GOT3 (cell line): Measurements from ENCODE around the gene KLF13.
"Not testable (repeated sequence)": the region's sequence is repeated elsewhere in the genome, so short reads cannot be mapped to it uniquely, and the experiment has no call there.

Experiments
- DNase-seq: peaks from one replicate; lab custom pipeline; 2025; ENCODE audit warnings: mixed read lengths; lab: John Stamatoyannopoulos, UW

KLF13 gene

DNA sequence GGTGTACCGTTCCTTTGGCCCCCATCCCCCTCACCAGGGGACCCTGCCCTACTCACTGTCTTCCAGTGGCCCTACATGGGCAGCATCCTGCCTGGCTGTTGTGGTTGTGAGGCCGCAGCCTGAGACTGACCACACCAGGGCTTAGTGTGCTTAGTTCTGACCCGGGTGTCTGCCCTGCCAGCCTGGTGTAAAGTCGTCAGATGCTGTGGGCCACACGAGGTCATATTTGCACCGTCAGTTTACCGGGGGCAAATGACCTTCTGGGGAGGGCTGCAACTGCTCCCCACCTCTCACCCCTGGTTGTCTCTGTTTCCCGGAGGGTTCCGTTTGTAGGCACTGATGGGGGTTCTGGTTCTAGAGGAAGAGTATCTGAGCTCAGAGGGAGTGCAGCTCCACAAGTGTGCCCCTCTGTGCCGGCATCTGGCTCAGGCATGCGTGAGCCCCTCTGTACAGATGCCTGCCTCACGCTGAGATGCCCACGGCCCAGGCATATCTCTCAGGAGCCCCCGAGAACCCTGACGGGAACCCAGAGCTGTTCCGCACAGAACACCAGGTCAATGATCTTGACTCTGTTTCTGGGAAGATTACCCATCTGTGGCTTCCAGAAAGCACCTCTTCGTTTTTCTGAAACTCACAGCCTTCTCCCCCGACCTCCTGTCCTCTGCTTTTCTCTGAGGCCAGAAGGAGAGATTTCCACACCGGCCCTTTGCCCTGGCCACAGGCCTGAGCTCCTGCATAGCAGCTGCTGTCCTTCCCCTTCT is 19.2 kb downstream of the KLF13 start:
- DNase-seq, result no peak

DNA sequence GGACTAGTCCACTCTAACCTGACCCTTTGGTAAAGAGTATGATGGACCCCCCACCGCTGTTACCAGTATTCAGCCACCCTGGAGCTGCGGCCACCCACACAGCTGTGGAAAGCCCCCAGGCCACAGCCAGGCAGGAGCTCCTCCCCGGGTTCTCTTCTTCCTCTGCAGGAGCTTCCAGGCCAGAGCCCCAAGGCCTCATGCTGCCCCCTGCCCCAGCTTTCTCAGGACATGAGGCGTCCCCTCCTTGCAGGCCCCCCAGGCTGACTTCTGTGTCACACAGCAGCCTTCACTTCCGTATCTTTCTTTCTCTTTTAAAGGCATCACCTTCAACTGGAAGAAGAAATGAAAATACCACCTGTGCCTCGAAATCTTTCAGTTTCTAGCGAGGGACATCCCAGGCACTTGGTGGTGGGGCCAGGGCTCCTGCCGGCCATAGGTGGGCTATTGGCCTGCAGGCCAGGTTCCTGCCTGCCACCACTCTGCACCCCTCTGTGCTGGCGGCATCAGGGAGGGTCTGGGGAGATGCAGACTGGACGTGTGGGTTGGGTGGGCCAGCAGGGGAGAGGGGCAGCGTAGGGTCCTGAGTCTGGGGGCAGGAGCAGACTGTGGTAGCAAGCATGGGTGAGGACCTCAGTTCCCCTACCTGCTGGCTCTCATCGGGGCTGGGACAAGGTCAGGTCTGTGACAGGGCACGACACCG is 19.9 kb downstream of the KLF13 start:
- no peak for DNase-seq

DNA sequence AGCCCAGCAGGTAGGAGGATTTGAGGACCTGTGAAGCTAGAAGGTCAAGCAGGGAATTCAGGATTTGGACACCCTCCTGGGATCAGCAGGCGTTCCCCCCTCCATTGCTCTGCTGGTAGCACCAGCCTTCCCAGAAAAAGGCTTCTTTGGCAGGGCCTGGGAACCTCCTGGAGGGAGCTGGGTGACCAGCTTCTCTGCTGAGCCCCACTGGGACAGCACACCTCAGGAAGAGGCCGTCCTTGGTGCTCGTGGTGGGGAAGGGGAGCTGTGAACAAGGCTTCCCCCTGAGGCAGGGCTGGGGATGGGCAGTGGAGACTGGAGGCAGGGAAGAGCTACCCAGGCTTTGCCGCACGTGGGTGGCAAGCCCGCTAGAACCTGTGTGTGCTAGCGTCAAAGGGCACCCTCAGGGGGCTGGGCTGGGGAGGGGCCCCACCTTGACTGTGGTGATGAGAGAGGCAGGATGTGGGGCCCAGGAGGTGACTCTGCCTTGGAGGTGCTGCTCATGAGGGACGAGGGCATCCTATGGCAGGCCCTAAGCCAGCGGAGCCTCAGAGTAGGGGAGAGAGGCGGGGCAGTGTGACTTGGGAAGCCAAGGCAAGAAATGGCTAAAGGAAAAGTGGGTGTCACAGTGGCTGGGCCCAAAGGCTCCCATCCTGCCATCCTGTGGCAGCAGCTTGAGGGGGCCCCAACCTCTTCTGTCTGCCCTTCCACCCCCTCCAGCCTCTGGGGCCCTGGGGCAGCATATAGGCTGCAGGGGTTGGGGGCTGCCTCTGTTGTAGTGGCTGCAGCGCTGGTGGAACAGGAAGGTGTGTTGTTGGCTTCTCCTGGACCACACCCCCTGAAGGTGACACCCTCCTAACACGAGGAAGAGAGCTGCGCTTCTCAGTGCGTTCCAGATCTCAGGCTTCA is 20.7 kb downstream of the KLF13 start:
- no peak for DNase-seq

DNA sequence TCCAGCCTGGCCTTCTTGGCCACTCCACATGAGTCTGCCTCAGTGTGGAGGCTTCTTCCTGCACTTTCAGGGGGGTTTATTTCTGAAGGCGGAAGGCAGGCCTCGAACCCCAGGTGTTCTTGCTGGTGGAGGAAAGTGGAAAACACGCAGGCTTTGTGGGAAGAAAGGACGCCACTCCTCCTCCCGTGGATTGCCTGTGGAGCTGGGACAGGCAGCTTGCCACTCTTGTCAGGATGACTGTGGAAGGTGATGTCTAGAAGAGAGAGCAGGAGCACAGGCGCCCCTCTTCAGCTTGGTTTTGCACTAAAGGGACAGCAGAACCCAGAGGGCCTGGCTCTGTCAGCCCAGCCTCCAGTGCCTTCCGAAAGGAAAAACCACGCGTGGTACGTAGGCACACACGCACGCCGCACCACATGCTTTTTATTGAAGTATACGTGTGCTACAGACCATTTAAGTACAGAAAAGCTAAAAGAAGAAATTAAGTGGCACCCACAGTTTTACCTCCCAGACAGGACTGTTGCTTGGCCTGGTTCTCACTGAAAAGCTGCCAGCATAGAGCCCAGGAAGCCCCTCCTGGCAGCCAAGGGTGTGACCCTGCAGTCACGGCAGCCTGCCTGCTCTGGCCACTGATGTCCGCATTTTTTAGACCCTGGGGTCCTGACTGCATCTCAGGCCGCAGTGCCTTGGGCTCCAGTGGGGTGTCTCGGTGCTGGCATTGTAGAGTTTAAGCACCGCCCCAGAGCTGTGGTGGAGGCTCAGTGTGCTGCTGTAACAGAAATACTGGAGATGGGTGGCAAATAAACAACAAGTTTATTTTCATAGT is 21.6 kb downstream of the KLF13 start:
- DNase-seq, result no peak

DNA sequence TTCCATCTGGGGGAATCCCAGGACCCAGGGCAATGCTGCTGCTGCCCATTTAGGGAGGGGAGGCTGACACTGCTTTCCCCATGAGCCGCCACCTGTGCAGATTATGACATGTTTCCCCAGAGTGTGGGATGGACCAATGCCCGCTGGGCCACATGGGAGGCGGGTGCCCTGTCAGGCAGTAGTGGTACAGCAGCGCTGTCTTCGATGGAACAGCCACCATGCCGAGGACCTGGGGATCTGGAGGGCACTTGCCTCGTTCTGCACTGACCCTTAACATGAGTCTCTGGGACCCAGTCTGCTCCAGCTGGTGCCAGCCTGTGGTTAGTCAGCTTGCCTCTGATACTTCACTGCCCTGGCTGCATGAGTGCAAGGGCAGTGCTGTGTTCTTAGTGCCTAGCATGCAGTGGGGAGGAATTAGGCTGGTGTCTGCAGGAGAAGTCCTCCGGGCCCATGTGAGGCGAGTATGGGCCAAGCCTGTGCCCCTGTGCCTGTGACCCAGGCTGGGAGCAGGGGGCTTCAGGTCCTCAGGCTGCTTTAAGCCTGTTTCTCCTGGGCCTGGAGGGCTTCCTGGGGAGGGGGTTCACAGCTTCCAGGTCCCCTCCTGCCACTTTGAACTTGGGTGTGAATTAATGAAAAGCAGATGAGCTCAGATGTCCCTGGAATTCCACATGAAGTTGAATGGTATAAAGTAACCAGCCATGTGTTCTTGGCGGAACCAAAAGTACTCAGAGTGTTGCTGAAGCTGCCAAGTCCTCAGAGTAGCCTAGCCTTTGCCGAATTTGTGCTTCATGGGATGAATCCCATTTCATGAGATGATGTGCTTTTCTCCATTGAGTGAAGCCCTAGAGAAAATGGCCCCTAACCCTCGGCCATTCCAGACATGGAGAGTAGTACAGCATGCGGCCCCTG is 22.9 kb downstream of the KLF13 start:
- no peak for DNase-seq

DNA sequence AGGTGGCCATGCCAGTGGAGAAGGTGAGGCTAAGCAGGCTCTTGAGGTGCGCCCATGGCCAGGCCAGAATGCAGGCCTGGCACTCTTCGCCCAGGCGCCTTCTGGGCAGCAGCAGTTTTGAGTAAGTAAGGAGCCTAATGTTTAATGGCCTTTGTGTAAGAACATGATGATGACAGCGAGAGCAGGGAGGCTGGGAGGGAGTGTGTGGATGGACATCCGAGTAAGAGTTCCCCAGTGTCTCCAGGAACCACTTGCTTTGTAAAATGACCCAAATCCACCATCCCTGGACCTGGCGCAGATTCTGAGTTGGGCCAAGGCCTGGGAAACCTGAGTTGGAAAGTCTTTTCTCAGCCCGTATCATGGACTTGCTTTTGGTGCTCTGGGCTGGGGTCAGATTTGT is 24.1 kb downstream of the KLF13 start:
- no peak for DNase-seq

DNA sequence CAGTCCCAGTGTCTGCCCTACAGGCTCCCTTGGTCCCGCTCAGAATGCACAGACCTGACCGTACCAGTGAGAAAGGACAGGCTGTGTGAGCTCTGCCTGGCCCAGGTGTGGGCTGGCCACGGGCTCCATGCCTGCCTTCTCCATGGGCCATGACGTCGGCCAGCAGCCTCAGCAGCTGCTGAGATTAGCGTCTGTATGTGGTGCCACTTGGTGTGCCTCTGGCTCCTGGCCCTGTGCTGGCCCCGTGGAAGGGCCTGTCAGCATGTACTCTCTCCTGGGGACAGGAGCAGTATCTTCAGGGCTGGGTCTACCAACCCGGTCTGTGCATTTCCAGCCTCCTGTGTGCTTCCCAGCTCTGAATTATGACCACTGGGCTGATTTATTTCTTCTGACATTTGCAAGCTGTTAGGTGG is 25.7 kb downstream of the KLF13 start:
- DNase-seq, result no peak

DNA sequence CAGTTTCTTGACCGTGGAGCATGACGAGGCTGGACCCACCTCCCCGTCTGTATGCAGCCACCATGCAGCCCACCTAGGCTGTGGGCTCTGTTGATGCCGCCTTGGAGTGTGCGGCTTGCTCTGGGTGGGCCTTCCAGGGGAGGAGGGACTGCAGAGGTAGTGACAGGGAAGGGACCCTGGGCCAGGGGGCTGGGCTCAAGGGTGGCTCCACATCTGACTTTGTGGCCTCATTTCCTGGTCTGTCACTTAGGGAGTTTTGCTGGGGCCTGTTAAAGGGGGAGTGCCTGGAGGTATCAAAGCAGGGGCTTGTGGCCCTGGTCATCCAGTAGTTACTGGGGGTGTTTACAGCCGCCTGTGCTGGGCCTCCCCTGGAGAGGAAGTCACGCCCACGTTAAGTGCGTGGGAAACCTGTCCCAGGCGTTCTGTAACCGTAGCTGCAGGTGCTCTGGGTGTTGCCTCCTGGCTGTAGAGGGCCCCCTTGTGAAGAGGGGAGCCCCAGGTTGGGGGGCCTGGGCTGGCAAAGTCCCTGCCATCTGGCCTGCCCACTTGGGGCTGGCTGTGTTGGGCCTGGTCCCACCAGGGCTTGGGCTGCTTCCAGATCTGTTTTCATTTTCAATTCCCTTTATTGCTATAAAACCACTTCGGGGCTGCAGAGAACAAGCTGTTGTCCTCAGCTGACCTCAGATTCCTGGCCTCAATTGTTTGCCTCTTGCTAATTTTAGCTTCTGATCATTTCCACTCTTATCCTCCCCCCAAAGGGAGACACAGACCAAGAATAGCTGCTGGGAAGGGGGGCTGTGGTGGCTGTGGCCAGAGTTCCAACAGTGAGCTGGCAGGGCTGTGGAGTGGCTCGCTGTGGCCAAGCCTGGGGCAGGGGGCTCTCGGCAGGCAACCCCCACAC is 26.5 kb downstream of the KLF13 start:
- DNase-seq, result no peak

DNA sequence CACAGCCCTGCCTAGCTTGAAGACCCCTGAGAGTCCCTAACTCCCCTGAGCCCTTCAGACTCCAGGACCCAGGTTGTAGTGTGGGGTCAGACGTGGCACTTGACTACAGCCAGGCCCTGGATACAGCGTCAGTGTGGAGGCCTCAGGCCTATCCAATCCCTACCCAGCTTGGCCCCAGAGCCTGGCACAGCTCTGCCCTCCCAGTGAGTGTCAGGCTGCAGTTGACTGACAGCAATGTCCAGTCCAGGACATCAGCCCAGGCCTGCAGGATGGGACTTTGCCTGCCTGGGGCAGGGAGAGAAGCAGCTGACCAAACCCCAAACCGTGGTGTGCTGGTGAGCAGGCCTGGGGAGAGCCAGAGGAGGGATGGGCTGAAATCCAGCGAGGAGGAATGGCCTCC is 27.3 kb downstream of the KLF13 start:
- DNase-seq, result no peak

DNA sequence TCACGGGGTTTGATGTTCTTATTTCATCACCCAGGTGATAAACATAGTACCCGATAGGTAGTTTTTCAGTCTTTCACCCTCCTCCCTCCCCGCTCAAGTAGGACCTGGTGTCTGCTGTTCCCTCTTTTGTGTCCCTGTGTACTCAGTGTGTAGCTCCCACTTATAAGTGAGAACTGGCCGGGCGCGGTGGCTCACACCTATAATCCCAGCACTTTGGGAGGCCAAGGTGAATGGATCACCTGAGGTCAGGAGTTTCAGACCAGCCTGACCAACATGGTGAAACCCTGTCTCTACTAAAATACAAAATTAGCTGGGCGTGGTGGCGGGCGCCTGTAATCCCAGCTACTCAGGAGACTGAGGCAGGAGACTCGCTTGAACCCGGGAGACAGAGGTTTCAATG is 29.5 kb downstream of the KLF13 start:
- not testable (repeated sequence) for DNase-seq

DNA sequence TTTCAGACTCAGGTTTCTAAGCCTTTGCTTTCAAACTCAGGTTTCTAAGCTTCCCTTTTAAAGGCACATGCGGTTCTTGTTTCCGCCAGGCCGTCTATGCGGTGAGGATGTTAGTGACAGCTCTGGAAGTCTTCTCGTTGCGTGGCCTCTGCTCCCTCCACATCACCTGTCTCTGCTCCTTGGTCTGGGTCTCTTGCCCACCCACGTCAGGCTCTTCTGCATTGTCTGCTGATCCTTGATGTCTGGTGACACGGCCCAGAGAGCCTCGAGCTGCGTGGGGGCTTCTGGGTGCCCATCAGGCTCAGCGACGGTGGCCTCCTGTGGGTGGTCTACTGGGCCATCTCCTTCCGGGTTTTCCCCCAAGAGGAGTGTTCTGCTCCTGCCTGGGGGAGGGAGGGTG is 30.5 kb downstream of the KLF13 start:
- no peak for DNase-seq

DNA sequence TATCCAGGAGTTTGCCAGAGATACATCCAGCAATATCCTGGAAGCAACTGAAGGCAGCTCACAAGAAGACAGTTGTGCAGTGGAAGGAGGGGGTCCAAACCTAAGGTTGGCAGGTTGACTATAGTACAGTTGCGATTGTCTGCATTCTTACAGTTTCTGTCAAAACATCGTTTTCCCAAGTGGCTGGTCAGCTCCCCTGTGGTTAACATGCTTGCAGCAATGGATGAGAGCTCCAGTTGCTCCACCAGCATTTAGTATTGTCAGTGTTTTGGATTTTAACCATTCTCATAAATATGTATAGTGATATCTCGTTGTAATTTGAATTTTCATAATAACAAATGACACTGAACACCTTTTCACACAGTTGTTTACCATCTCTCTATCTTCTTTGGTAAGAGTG is 31.5 kb downstream of the KLF13 start:
- no peak for DNase-seq

DNA sequence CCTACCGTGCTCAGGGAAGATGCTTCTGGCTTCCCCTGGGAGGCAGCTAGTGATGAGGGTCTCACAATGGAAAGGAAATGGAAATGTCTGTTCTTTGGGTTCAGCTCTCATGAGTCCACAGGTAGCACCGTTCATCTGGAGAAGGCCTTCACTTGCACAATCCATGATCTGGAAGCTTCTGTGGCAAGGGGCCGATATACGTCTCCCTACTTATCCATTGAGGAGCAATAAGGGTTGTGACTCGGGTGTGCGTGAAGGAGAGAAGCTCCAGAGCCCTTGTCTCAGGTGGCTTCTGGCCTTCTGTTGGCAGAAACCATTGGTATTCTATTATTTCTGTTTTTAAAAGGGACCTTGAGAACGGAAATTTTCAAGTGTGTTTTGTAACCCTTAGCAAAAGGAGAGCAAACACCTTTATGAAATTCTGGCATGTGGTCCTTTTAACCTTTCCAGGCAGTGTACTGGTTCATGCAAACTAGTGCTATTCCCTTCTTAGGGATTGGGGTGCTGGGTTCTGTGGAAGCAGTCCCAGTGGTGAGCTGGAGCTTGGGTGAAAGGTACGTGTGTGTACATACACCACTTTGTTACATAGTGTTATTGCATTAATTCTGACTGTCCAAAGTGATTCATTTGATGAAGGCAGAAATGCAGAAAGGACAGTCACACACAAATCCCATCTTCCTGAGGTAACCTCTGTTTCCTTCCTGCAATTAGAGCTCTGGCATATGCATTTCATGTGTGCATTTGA is 32.5 kb downstream of the KLF13 start:
- no peak for DNase-seq

DNA sequence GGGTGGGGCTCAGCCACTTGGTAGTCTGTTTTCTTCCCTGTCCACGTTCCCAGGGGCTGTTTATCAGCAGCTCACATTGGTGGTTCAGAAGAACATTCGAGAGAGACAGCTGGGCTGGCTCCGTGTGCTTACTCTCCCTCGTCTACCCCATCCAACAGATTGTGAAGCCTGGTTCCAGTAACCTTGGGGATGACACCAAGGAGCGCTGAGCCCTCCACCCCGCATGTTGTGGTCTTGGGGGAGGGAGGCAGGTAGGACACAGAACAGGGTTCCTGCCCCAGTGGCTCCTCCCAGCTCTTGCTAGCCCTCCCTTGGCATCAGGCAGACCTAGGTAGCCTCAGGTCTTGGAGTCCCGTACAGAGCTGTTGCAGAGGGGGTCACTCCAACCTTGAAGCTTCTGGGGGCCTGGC is 33.1 kb downstream of the KLF13 start:
- DNase-seq, result no peak

DNA sequence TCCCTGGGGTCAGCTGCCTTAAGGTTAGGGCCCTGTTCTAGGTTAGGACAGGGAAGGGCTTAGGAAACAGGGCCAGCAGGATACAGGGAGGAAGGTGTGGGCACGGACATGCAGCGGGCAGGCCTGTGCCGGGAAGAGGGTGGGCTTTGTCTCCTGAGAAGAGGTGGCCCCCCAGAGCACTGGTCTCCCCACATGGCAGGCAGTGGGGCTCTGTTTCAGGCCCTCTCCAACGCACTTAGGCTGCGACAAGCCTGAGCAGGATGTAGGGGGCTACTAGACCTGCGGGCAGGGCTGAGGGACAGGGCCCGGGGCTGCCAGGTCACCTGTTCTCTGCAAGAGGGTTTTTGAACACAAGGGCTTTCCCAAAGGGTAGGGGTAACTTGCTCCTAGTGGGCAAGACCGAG is 33.5 kb downstream of the KLF13 start:
- DNase-seq, result no peak

DNA sequence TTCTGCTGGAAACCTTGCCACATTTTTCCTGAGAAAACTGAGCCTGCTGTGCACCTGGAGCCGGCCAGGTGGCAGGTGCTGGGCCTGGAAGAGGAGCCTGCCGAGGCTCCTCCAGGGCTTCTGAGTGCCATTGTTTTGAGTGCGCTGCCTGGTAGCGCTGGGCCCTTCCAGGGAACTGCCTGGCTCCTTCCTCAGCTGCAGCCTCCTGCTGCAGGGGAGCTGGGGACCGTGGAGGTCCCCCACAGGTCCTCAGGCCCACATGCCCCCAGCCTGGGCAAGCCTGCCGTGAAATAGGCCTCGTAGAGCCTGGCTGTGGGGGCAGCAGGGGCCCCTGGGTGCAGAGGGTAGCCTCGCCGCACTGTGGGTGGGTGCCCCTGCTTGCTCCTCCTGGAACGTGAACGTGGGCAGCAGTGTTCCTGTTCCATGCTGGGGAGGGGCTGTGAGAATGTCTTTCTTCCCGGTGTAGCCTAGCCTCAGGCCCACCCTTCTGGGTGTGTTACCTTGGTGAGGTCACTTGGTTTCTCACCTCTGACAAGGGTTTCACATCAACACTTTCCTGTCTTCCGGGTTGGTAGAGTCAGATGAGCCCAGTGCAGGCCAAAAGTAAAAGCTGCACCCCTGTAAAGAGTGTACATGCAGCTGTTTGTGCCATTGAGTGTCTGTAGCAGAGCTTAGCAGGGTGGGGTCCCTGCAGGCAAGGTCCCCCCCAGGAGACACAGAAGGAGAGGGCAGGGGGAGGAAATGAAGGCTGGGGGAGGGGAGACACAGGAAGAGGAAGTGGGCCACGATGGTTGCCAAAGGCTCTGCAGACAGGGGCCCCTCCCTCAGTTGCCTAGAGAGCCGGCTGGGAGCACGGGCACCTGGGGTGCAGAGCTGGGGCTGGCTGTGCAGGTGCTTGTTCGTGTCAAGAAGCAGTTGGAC is 34.5 kb downstream of the KLF13 start:
- DNase-seq, result no peak

DNA sequence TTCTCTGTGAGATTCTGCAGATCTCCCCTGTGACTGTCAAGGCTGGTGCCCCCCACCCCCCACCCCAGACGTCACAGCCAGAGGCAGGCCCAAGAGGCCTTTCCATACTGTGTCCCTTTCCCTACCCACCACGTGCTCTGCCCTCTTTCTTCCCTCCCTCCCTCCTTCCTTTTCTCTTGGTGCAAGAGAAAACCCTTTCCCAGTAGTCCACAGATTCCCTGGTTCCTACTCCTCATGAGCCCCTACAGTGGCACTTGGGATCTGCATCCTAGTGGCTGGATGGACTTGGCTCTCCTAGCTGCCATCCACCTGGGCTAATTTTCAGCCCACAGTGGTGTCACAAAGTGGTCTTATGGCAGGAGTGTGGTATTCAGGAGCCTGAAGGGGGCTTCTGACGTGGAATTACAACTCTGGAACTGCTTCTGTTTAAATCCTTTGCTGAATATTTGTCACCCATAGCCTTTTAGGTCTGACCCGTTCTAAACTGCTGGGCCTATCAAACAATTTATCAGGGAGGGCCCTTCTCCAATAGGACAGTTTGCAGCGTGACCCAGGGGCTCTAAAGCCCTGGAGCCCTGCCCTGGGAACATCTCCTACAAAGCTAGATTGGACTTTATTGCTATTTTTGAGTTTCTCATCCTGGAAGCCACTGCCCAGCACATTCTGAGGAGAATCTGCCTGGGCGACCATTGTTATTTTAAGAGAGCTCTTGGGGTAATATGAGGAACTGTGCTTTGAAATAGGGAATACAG is 35.3 kb downstream of the KLF13 start:
- no peak for DNase-seq
